Measurements from ENCODE around the gene EPB41L4B. TPM values are rescaled to one million over a fixed set of nuclear protein-coding genes. Genes with fewer than 3 reads are reported as not detected.

Gene EPB41L4B
- total RNA-seq, 1 experiment from 2014 or later = 8.1 TPM

DNA sequence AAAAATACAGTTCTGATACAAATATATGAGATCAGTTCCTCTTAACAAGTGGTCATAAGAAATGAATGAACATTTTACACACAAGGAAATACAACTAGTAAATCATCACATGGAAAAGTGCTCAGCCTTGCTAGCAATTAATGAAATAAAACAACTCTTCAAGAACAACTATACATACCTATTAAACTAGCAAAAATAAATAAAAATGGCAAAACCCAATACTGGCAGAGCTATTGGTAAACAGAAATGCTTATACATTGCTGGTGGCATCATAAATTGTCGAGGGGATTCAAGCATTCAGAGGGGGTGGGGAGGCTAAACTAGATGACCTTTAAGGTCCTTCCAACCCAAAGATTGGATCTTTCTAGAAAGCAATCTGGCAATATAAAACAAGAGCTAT lies 147.9 kb downstream of the EPB41L4B start:
- Histone ChIP-seq H3K4me1 (ENCODE audit: control insufficient read depth in 1 of 2, insufficient read depth in 2 of 2, low read length in 2 of 2) (no peaks in the 10 kb centered on the region), H3K36me3 (ENCODE audit: control insufficient read depth in 1 of 2, insufficient read depth in 2 of 2, low read length in 2 of 2) (no peaks in the 10 kb centered on the region), H3K79me2 (ENCODE audit: insufficient read depth, low read length) (no peaks in the 10 kb centered on the region), H3K9me3 (ENCODE audit: control insufficient read depth in 1 of 2, insufficient read depth in 1 of 2, low read depth in 1 of 2, low read length in 2 of 2) (no peaks in the 10 kb centered on the region), H3K27me3 (ENCODE audit: insufficient read depth, low read length) (no peaks in the 10 kb centered on the region), H3K4me3 (replicated peaks in 1 of 2; ENCODE audit: low read depth in 1 of 2, low read length in 2 of 2) (no peak overlapping the region), H3K27ac (ENCODE audit: low read depth, low read length) (no peak overlapping the region), H3K9me2 (ENCODE audit: insufficient read depth) (no peaks in the 10 kb centered on the region), H3K4me2 (ENCODE audit: low read length) (no peak overlapping the region), H3K9ac (ENCODE audit: low read length) (no peak overlapping the region), H4K20me1 (ENCODE audit: insufficient read depth) (no peaks in the 10 kb centered on the region), H2AFZ (ENCODE audit: low read depth, low read length, poor library complexity, severe bottlenecking) (no peak overlapping the region)
- RAD21 ChIA-PET (ENCODE audit: low non-redundant PET in 1 of 2, low total read pairs in 2 of 2, uncharacterized antibody in 2 of 2, unreplicated experiment in 2 of 2) = no interaction called here
- CTCF ChIA-PET = interaction anchor here (1.0 to 1.9 kb wide), 2 partner anchors 10 to 11 kb away, joined by 4 to 7 read pairs; no protein-coding TSS in a partner anchor
- POLR2A ChIA-PET = no interaction called here
- no peak for DNase-seq (ENCODE audit: low read depth, low spot score)
- TF ChIP-seq ELF1 (IDR thresholded peaks at IDR 0.05; ENCODE audit: borderline replicate concordance, low read depth) (no peak), EZH2 (IDR thresholded peaks at IDR 0.05) (no peak), RAD21 (IDR thresholded peaks at IDR 0.05; ENCODE audit: low read depth) (no peak), REST (IDR thresholded peaks at IDR 0.05; ENCODE audit: low read depth) (no peak), SIN3A (IDR thresholded peaks at IDR 0.05; ENCODE audit: low read depth) (no peak), EGR1 (IDR thresholded peaks at IDR 0.05; ENCODE audit: low read depth) (no peak), ZNF274 (IDR thresholded peaks at IDR 0.05; ENCODE audit: low read depth, low read length) (no peak), POLR2AphosphoS5 (IDR thresholded peaks at IDR 0.05; ENCODE audit: low read depth, low read length) (no peak), JUND (IDR thresholded peaks at IDR 0.05) (no peak), SP1 (IDR thresholded peaks at IDR 0.05; ENCODE audit: low read depth) (no peak), ZBTB33 (IDR thresholded peaks at IDR 0.05; ENCODE audit: extremely low read depth, insufficient replicate concordance, low read length) (no peak)
- TF ChIP-seq, protein P1, sequence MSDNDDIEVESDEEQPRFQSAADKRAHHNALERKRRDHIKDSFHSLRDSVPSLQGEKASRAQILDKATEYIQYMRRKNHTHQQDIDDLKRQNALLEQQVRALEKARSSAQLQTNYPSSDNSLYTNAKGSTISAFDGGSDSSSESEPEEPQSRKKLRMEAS (IDR thresholded peaks at IDR 0.05) = no peak
- intact Hi-C loops (cut with micrococcal nuclease) = no loop called here
- ATAC-seq = no peak
- no TSS peak for BruUV-seq (replicated peaks)
